Type B pancreatic cell (in vitro differentiated cells): Measurements from ENCODE around the gene CYP2B6. TPM values are rescaled to one million over a fixed set of nuclear protein-coding genes. Genes with fewer than 3 reads are reported as not detected.

Experiments
- DNase-seq: peaks from one replicate; pipeline ENCODE4 v3.0.0; 2021; ENCODE audit warnings: mixed read lengths; ENCODE audit not compliant: unreplicated experiment; ENCODE audit errors: extremely low spot score
- H3K27ac Mint-ChIP-seq: 2 replicates; pipeline ENCODE4 v1.8.0; 2021; ENCODE audit warnings: mild to moderate bottlenecking, mixed read lengths
- H3K27me3 Mint-ChIP-seq: 2 replicates; pipeline ENCODE4 v1.8.0; 2021; ENCODE audit warnings: mixed read lengths
- H3K36me3 Mint-ChIP-seq: 2 replicates; pipeline ENCODE4 v1.8.0; 2021; ENCODE audit warnings: mixed read lengths
- H3K4me1 Mint-ChIP-seq: one replicate; pipeline ENCODE4 v1.8.0; 2021; ENCODE audit warnings: mixed read lengths; ENCODE audit not compliant: unreplicated experiment
- H3K4me3 Mint-ChIP-seq: 2 replicates; pipeline ENCODE4 v1.8.0; 2021; ENCODE audit warnings: mild to moderate bottlenecking, mixed read lengths
- H3K9me3 Mint-ChIP-seq: 2 replicates; pipeline ENCODE4 v1.8.0; 2021; ENCODE audit warnings: mixed read lengths
- total RNA-seq: library from RNA; stranded (reverse); gene quantifications from 2 replicates; pipeline ENCODE4 v1.2.1, GENCODE V29; 2021; ENCODE audit warnings: low replicate concordance
- TF ChIP-seq, protein P1 (sequence below): fragments of 200-600 bp; sonication (generic); conservative IDR thresholded peaks from 2 replicates; pipeline ENCODE4 v1.5.0; 2021; ENCODE audit warnings: antibody characterized with exemption, mild to moderate bottlenecking

The CYP2B6 gene
- total RNA-seq, 1 donor from 2014 or later = 0.53 TPM

GRCh38 chr19:41023193-41023592 is 32.1 kb downstream of the CYP2B6 start:
- TF ChIP-seq, protein P1, sequence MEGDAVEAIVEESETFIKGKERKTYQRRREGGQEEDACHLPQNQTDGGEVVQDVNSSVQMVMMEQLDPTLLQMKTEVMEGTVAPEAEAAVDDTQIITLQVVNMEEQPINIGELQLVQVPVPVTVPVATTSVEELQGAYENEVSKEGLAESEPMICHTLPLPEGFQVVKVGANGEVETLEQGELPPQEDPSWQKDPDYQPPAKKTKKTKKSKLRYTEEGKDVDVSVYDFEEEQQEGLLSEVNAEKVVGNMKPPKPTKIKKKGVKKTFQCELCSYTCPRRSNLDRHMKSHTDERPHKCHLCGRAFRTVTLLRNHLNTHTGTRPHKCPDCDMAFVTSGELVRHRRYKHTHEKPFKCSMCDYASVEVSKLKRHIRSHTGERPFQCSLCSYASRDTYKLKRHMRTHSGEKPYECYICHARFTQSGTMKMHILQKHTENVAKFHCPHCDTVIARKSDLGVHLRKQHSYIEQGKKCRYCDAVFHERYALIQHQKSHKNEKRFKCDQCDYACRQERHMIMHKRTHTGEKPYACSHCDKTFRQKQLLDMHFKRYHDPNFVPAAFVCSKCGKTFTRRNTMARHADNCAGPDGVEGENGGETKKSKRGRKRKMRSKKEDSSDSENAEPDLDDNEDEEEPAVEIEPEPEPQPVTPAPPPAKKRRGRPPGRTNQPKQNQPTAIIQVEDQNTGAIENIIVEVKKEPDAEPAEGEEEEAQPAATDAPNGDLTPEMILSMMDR = no peak
- no peak overlapping the region for H3K27ac Mint-ChIP-seq
- no peaks in the 10 kb centered on the region for H3K36me3 Mint-ChIP-seq
- no peaks in the 10 kb centered on the region for H3K9me3 Mint-ChIP-seq
- H3K4me1 Mint-ChIP-seq = no peaks in the 10 kb centered on the region
- no peak overlapping the region for H3K4me3 Mint-ChIP-seq
- no peak for DNase-seq
- H3K27me3 Mint-ChIP-seq = peaks cover 31% of the 10 kb centered on the region

DNA sequence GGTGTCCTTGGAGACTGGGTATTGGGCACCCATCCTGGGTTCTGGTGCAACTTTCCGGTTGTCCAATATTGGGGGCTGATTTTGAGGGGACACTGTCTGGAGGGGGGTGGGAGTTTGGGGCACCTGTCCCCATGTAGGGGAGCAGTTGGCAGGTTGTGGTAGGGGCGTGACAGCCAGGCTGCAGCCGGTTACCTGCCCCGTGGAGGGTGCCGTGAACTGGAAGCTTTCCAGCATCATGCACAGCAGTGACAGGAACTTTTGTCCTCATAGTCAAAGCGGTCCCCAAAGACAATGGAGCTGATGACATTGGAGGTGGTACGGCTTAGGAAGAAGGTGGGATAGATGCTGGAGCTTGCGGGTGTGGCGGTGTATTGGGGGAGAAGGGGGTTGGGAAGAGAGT is 34.3 kb downstream of the CYP2B6 start:
- Mint-ChIP-seq H3K4me3 (no peak overlapping the region), H3K9me3 (no peaks in the 10 kb centered on the region), H3K27ac (no peak overlapping the region), H3K27me3 (peaks cover 29% of the 10 kb centered on the region), H3K36me3 (no peaks in the 10 kb centered on the region), H3K4me1 (no peaks in the 10 kb centered on the region)
- TF ChIP-seq, protein P1 = no peak
- DNase-seq = no peak

- Mint-ChIP-seq H3K4me3 (no peak overlapping the region), H3K27ac (no peak overlapping the region), H3K36me3 (no peaks in the 10 kb centered on the region), H3K9me3 (no peaks in the 10 kb centered on the region), H3K27me3 (peaks cover 29% of the 10 kb centered on the region), H3K4me1 (no peaks in the 10 kb centered on the region)
- TF ChIP-seq, protein P1 = no peak
- DNase-seq = no peak
Observed at GRCh38 chr19:41025871-41026270, 34.8 kb downstream of the CYP2B6 start.

- peaks cover 5% of the 10 kb centered on the region for H3K4me1 Mint-ChIP-seq
Observed at GRCh38 chr19:41027273-41027967, 36.3 kb downstream of the CYP2B6 start.

GRCh38 chr19:41029524-41030432 is 38.7 kb downstream of the CYP2B6 start:
- peaks cover 18% of the 10 kb centered on the region for H3K27me3 Mint-ChIP-seq
- H3K4me1 Mint-ChIP-seq = peaks cover 5% of the 10 kb centered on the region
- H3K9me3 Mint-ChIP-seq = peaks cover 5% of the 10 kb centered on the region
- no peak overlapping the region for H3K27ac Mint-ChIP-seq
- no peak overlapping the region for H3K4me3 Mint-ChIP-seq
- no peak for DNase-seq
- TF ChIP-seq, protein P1 = no peak
- no peaks in the 10 kb centered on the region for H3K36me3 Mint-ChIP-seq

More at GRCh38 chr19:41027273-41027967, 36.3 kb downstream of the CYP2B6 start:
- Mint-ChIP-seq H3K4me3 (no peak overlapping the region), H3K27ac (no peak overlapping the region), H3K36me3 (no peaks in the 10 kb centered on the region), H3K27me3 (peaks cover 29% of the 10 kb centered on the region), H3K9me3 (peaks cover 5% of the 10 kb centered on the region)
- DNase-seq = no peak
- TF ChIP-seq, protein P1 = no peak
